HFF-Myc (cell line): ENCODE measurements around the gene PDE7B.
"Not testable (repeated sequence)": the region's sequence is repeated elsewhere in the genome, so short reads cannot be mapped to it uniquely, and the experiment has no call there.

Experiments used
- DNase-seq: peaks from one replicate; pipeline ENCODE4 v3.0.0-alpha.2; 2011; ENCODE audit warnings: low read depth; ENCODE audit errors: extremely low read depth
- H3K4me3 ChIP-seq: replicated peaks from 2 replicates; pipeline ENCODE4 v1.5.1; 2011; ENCODE audit warnings: low read depth, mild to moderate bottlenecking, control low read depth, low read length
- CTCF ChIP-seq: IDR thresholded peaks from 2 replicates; pipeline ENCODE4 v1.5.1; 2012; ENCODE audit warnings: mild to moderate bottlenecking, low read depth, low read length, control low read depth; ENCODE audit errors: missing control alignments

PDE7B gene

GRCh38 chr6:136136274-136136673, 284.8 kb downstream of the PDE7B start:
- no peak for TF ChIP-seq CTCF
- DNase-seq = no peak
- H3K4me3 ChIP-seq = no peak overlapping the region

GRCh38 chr6:136137008-136137692, 285.6 kb downstream of the PDE7B start:
- no peak overlapping the region for H3K4me3 ChIP-seq
- DNase-seq = no peak
- TF ChIP-seq CTCF = no peak

- no peak overlapping the region for H3K4me3 ChIP-seq
- no peak for TF ChIP-seq CTCF
- no peak for DNase-seq
These were observed 286.4 kb downstream of the PDE7B start for GRCh38 chr6:136137739-136138402.

GRCh38 chr6:136139111-136139510, 287.6 kb downstream of the PDE7B start:
- H3K4me3 ChIP-seq, DNase-seq: not testable (repeated sequence)

- DNase-seq = no peak
- H3K4me3 ChIP-seq = no peak overlapping the region
- TF ChIP-seq CTCF = no peak
These were observed 292.9 kb downstream of the PDE7B start for GRCh38 chr6:136144251-136145023.

GRCh38 chr6:136146130-136146529, 294.6 kb downstream of the PDE7B start:
- DNase-seq = no peak
- no peak for TF ChIP-seq CTCF
- no peak overlapping the region for H3K4me3 ChIP-seq

- DNase-seq = no peak
- no peak overlapping the region for H3K4me3 ChIP-seq
- no peak for TF ChIP-seq CTCF
These were observed 295.8 kb downstream of the PDE7B start for GRCh38 chr6:136147342-136147741.
